Measurements from ENCODE around the gene PLEK.

Gene PLEK

GRCh38 chr2:68320118-68320641, 44.9 kb upstream of the PLEK start:
- Mint-ChIP-seq H3K27me3 (ENCODE audit: low read depth) (peaks cover 35% of the 10 kb centered on the region), H3K27ac (peak overlapping the region; percentile 91 to 98 (median 95)), H3K4me1 (peaks cover 15% of the 10 kb centered on the region), H3K36me3 (ENCODE audit: low read depth) (peaks cover 13% of the 10 kb centered on the region), H3K9me3 (no peaks in the 10 kb centered on the region), H3K4me3 (peak overlapping the region; percentile 88 to 94 (median 91))
- no peak for TF ChIP-seq CTCF (IDR thresholded peaks at IDR 0.05; ENCODE audit: unreplicated experiment in 3 of 3)

DNA sequence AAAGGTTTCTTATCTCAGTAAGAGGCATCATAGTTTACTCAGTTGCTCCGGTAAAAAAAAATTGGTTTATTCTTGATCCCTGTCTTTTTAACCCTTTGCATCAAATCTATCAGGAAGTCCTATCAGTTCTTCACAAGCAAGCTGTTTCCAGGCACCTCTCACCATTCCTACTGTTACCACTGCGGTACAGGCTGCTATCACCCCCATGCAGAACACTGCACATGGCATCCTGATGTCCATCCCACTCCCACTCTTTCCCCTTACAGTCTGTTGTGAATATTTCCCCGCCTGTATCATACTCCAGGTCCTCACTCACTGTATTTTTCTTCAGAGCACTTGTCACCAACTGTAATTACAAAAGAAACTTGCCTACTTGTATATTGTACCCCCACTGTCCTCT, 40.0 kb upstream of the PLEK start:
- Mint-ChIP-seq H3K36me3 (ENCODE audit: low read depth) (no peaks in the 10 kb centered on the region), H3K4me1 (peaks cover 4% of the 10 kb centered on the region), H3K9me3 (no peaks in the 10 kb centered on the region), H3K27ac (no peak overlapping the region), H3K27me3 (ENCODE audit: low read depth) (peaks cover 19% of the 10 kb centered on the region), H3K4me3 (no peak overlapping the region)
- TF ChIP-seq CTCF (IDR thresholded peaks at IDR 0.05; ENCODE audit: unreplicated experiment in 3 of 3): no peak

GRCh38 chr2:68328901-68329300, 36.2 kb upstream of the PLEK start:
- H3K27me3 Mint-ChIP-seq (ENCODE audit: low read depth): peaks cover 8% of the 10 kb centered on the region
- no peak overlapping the region for H3K4me3 Mint-ChIP-seq
- H3K4me1 Mint-ChIP-seq: no peaks in the 10 kb centered on the region
- no peak for TF ChIP-seq CTCF (IDR thresholded peaks at IDR 0.05; ENCODE audit: unreplicated experiment in 3 of 3)
- H3K9me3 Mint-ChIP-seq: no peaks in the 10 kb centered on the region
- H3K36me3 Mint-ChIP-seq (ENCODE audit: low read depth): no peaks in the 10 kb centered on the region
- H3K27ac Mint-ChIP-seq: no peak overlapping the region

DNA sequence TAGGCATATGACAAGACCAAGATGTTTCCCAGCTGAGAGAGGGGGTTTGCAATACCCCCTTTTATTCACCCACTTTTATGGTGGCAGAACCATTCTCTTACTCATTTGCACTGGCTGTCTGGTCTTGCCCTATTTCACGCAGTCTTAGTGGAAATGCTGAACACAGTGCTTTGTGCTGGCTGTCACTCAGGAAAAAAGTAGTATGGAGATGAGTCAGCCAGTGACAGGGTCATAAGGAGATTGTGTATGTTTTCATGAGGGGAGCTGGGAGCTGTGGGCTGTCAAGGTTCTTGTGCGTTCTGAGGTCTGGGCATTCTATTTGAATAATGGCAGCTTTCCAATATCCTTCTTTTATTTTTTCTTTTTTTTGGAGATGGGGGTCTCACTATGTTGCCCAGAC, 34.4 kb upstream of the PLEK start:
- Mint-ChIP-seq H3K9me3 (no peaks in the 10 kb centered on the region), H3K4me3 (no peak overlapping the region), H3K27me3 (ENCODE audit: low read depth) (peaks cover 3% of the 10 kb centered on the region), H3K27ac (no peak overlapping the region), H3K36me3 (ENCODE audit: low read depth) (no peaks in the 10 kb centered on the region), H3K4me1 (no peaks in the 10 kb centered on the region)
- TF ChIP-seq CTCF (IDR thresholded peaks at IDR 0.05; ENCODE audit: unreplicated experiment in 3 of 3): no peak

- Mint-ChIP-seq H3K27ac (no peak overlapping the region), H3K4me1 (no peaks in the 10 kb centered on the region), H3K27me3 (ENCODE audit: low read depth) (no peaks in the 10 kb centered on the region), H3K9me3 (no peaks in the 10 kb centered on the region), H3K36me3 (ENCODE audit: low read depth) (no peaks in the 10 kb centered on the region), H3K4me3 (no peak overlapping the region)
- TF ChIP-seq CTCF (IDR thresholded peaks at IDR 0.05; ENCODE audit: unreplicated experiment in 3 of 3): no peak
Measured at GRCh38 chr2:68333009-68333408, 32.1 kb upstream of the PLEK start.

DNA sequence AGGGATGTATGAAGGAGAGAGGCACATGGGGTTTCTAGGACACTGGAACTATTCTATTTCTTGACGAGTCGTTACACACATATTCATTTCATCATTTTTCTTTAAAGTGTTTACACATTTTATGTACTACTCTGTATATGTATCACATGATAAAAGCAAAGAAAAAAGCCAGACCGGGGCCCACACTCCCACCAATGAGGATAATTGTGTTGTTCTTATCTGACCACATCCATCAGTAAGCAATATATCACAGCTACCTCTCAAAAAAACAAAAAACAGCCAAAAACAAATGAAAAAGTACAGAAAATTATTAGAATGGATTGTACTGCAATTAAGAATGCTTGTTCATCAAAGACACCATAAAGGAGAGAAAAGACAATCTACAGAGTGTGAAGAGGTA, 31.2 kb upstream of the PLEK start:
- H3K4me3 Mint-ChIP-seq: no peak overlapping the region
- H3K36me3 Mint-ChIP-seq (ENCODE audit: low read depth): no peaks in the 10 kb centered on the region
- no peak overlapping the region for H3K27ac Mint-ChIP-seq
- no peak for TF ChIP-seq CTCF (IDR thresholded peaks at IDR 0.05; ENCODE audit: unreplicated experiment in 3 of 3)
- no peaks in the 10 kb centered on the region for H3K9me3 Mint-ChIP-seq
- no peaks in the 10 kb centered on the region for H3K27me3 Mint-ChIP-seq (ENCODE audit: low read depth)
- H3K4me1 Mint-ChIP-seq: no peaks in the 10 kb centered on the region
